KBM-7 (cell line): ENCODE data around the gene VAT1.

Source experiments
- DNase-seq: peaks from one replicate; pipeline ENCODE4 v3.0.0-alpha.2; 2015
- in situ Hi-C: fragments of 300-500 bp; cut with MboI; formaldehyde crosslinking; loops from 2 replicates; pipeline ENCODE4 v1.14.3; 2020; ENCODE audit warnings: low sequenced_read_pairs, low pct_unique_long_range_greater_than_20kb, mixed read lengths

VAT1 gene

GRCh38 chr17:43028221-43028861 lies 6.2 kb upstream of the VAT1 start:
- no peak for DNase-seq
- in situ Hi-C loops, result no loop called here

- no peak for DNase-seq
- in situ Hi-C loops, result no loop called here
Observed at GRCh38 chr17:43027091-43028032, 5.2 kb upstream of the VAT1 start.

GRCh38 chr17:43026595-43026994 lies 4.4 kb upstream of the VAT1 start:
- DNase-seq, result no peak
- in situ Hi-C loops, result no loop called here

GRCh38 chr17:43025766-43026537 lies 3.8 kb upstream of the VAT1 start:
- in situ Hi-C loops, result no loop called here

GRCh38 chr17:43025290-43025657 lies 3.1 kb upstream of the VAT1 start:
- DNase-seq, result no peak
- in situ Hi-C loops, result no loop called here

More at GRCh38 chr17:43025766-43026537, 3.8 kb upstream of the VAT1 start:
- no peak for DNase-seq

- in situ Hi-C loops, result loop anchor here (25.0 kb wide), 1 partner anchor 338 kb away; no protein-coding TSS in a partner anchor
- DNase-seq, result peak; percentile 95
Observed at GRCh38 chr17:43024407-43025289, 2.5 kb upstream of the VAT1 start, which contains the start of gene RND2. Gene RND2, plus strand, starts transcription at chr17:43025231. Its CDS starts 117 bp downstream, at chr17:43025348.

GRCh38 chr17:43020789-43021740 lies 1.1 kb downstream of the VAT1 start:
- peak; percentile 71 for DNase-seq
- in situ Hi-C loops, result loop anchor here (25.0 kb wide), 1 partner anchor 341 kb away; no protein-coding TSS in a partner anchor

GRCh38 chr17:43020030-43020621 lies 2.1 kb downstream of the VAT1 start:
- in situ Hi-C loops, result loop anchor here (25.0 kb wide), 1 partner anchor 342 kb away; no protein-coding TSS in a partner anchor
- DNase-seq, result peak; percentile 70

GRCh38 chr17:43019418-43019817 lies 2.8 kb downstream of the VAT1 start:
- DNase-seq, result no peak
- in situ Hi-C loops, result loop anchor here (10.0 to 25.0 kb wide), 2 partner anchors 65 to 343 kb away; no protein-coding TSS in a partner anchor

- in situ Hi-C loops, result loop anchor here (10.0 to 25.0 kb wide), 2 partner anchors 64 to 343 kb away; no protein-coding TSS in a partner anchor
- peak; percentile 47 for DNase-seq
Observed at GRCh38 chr17:43018932-43019331, 3.3 kb downstream of the VAT1 start.

- in situ Hi-C loops, result loop anchor here (10.0 to 25.0 kb wide), 2 partner anchors 63 to 344 kb away; no protein-coding TSS in a partner anchor
- DNase-seq, result peak; percentile 44
Observed at GRCh38 chr17:43018008-43018853, 4.0 kb downstream of the VAT1 start.

- no peak for DNase-seq
- in situ Hi-C loops, result loop anchor here (10.0 to 25.0 kb wide), 2 partner anchors 61 to 346 kb away; no protein-coding TSS in a partner anchor
Observed at GRCh38 chr17:43016216-43016615, 6.0 kb downstream of the VAT1 start.

GRCh38 chr17:43015579-43015978 lies 6.6 kb downstream of the VAT1 start:
- in situ Hi-C loops, result loop anchor here (10.0 to 25.0 kb wide), 2 partner anchors 61 to 347 kb away; no protein-coding TSS in a partner anchor
- DNase-seq, result no peak

GRCh38 chr17:43014649-43015542 lies 7.3 kb downstream of the VAT1 start:
- in situ Hi-C loops, result loop anchor here (10.0 to 25.0 kb wide), 2 partner anchors 60 to 347 kb away; no protein-coding TSS in a partner anchor
- no peak for DNase-seq
